M059J (cell line): ENCODE results near the gene TBC1D22B. TPM values are rescaled to one million over a fixed set of nuclear protein-coding genes. Genes with fewer than 3 reads are reported as not detected.

Experiments used
- DNase-seq: peaks from one replicate; pipeline ENCODE4 v3.0.0-alpha.2; 2012; ENCODE audit warnings: low read depth
- total RNA-seq: library from RNA; depleted of rRNA; stranded (reverse); fragments of >200 nt; shearing (Covaris generic); gene quantifications from 2 replicates; pipeline ENCODE4 v1.2.3, GENCODE V29; 2014; rRNA removed

TBC1D22B gene
- total RNA-seq, 1 experiment from 2014 or later, result 13.9 TPM

GRCh38 chr6:37354526-37355384 lies 97.2 kb downstream of the TBC1D22B start:
- DNase-seq, result peak; percentile 52

GRCh38 chr6:37357288-37357687 lies 99.7 kb downstream of the TBC1D22B start:
- no peak for DNase-seq

- no peak for DNase-seq
Measured at GRCh38 chr6:37357860-37358259, 100.3 kb downstream of the TBC1D22B start.

GRCh38 chr6:37359039-37359438 lies 101.5 kb downstream of the TBC1D22B start:
- no peak for DNase-seq

GRCh38 chr6:37362101-37362828 lies 104.7 kb downstream of the TBC1D22B start:
- DNase-seq, result no peak

- peak; percentile 46 for DNase-seq
Measured at GRCh38 chr6:37365791-37366190, 108.2 kb downstream of the TBC1D22B start.

- no peak for DNase-seq
Measured at GRCh38 chr6:37366910-37367309, 109.3 kb downstream of the TBC1D22B start.

GRCh38 chr6:37368961-37369320 lies 111.4 kb downstream of the TBC1D22B start:
- DNase-seq, result no peak

GRCh38 chr6:37369321-37370201 lies 112.0 kb downstream of the TBC1D22B start:
- no peak for DNase-seq

GRCh38 chr6:37371154-37372083 lies 113.8 kb downstream of the TBC1D22B start:
- no peak for DNase-seq

GRCh38 chr6:37372116-37372515 lies 114.5 kb downstream of the TBC1D22B start:
- DNase-seq, result peak; percentile 24

GRCh38 chr6:37373822-37374471 lies 116.4 kb downstream of the TBC1D22B start:
- peak; percentile 30 for DNase-seq

GRCh38 chr6:37375376-37375775 lies 117.8 kb downstream of the TBC1D22B start:
- DNase-seq, result no peak

GRCh38 chr6:37376078-37376743 lies 118.6 kb downstream of the TBC1D22B start:
- DNase-seq, result no peak

GRCh38 chr6:37381579-37381978 lies 124.0 kb downstream of the TBC1D22B start:
- DNase-seq, result peak; percentile 78

Other genes starting within 250 kb of the TBC1D22B start
- gene PIM1, start 87.6 kb upstream of the TBC1D22B start, total RNA-seq, result 15.2 and 22.0 TPM in 2 replicates
- 1.3 and 1.4 TPM in 2 replicates for gene TMEM217, start 372 bp downstream of the TBC1D22B start, total RNA-seq
- gene RNF8, start 96.2 kb downstream of the TBC1D22B start, total RNA-seq, result 48.7 and 58.4 TPM in 2 replicates
- gene CMTR1, start 175.4 kb downstream of the TBC1D22B start, total RNA-seq, result 46.5 and 81.1 TPM in 2 replicates
- 61.9 and 87.7 TPM in 2 replicates for gene CCDC167, start 242.1 kb downstream of the TBC1D22B start, total RNA-seq